Epithelial cell of esophagus (primary cell): ENCODE results near the gene SEL1L3.

ENCODE experiments used
- DNase-seq: peaks from one replicate; pipeline ENCODE4 v3.0.0; 2010; ENCODE audit warnings: low read depth
- H3K4me3 ChIP-seq: 2 replicates; pipeline ENCODE4 v1.5.1; 2011; ENCODE audit warnings: mild to moderate bottlenecking, low read length, control low read depth
- CTCF ChIP-seq: IDR thresholded peaks from 2 replicates; pipeline ENCODE4 v1.5.1; 2011; ENCODE audit warnings: low read depth, mild to moderate bottlenecking, low read length, control low read depth, inconsistent platforms; ENCODE audit not compliant: insufficient read depth; ENCODE audit errors: missing control alignments

SEL1L3 gene

GRCh38 chr4:25861951-25862410 is 807 bp downstream of the SEL1L3 start:
- peak; percentile 44 for DNase-seq
- TF ChIP-seq CTCF = no peak
- peak overlapping the region; percentile 63 for H3K4me3 ChIP-seq

- peak; percentile 79 for DNase-seq
- no peak for TF ChIP-seq CTCF
- peak overlapping the region; percentile 63 for H3K4me3 ChIP-seq
Measured at GRCh38 chr4:25861280-25861950, 1.4 kb downstream of the SEL1L3 start.

DNA sequence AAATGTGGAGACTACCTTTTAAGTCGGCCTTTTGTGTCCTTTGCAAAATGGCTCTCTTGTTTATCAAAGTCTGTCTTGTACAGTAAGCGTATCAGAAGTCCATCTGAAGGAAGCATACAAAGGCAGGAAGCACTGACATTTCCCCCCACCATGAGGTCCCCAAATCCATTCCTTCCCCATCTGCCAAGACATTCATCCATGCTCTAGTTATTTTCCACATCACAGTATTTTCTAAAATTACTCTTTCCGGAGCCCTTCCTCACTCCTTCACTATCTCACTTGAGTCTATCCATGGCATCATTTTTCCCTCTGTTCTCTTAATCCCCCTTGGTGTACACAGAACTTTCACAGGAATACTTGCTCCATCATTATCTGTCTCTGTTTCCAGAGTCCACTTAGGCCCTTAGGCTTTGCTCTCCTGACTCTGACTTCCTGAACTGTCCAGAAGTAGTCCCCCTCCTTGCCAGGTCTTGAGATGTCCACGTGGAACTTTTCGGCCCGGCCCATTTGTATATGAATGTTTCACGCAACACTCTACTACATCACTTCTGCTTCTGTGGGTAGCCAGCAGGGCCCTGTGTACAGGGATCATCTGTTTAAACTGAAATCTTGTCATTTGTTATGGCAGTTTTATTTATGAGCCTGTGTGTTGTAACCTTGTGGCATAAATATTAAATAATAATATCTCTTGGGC is 2.1 kb downstream of the SEL1L3 start:
- DNase-seq = no peak
- no peak overlapping the region for H3K4me3 ChIP-seq
- TF ChIP-seq CTCF = no peak

DNA sequence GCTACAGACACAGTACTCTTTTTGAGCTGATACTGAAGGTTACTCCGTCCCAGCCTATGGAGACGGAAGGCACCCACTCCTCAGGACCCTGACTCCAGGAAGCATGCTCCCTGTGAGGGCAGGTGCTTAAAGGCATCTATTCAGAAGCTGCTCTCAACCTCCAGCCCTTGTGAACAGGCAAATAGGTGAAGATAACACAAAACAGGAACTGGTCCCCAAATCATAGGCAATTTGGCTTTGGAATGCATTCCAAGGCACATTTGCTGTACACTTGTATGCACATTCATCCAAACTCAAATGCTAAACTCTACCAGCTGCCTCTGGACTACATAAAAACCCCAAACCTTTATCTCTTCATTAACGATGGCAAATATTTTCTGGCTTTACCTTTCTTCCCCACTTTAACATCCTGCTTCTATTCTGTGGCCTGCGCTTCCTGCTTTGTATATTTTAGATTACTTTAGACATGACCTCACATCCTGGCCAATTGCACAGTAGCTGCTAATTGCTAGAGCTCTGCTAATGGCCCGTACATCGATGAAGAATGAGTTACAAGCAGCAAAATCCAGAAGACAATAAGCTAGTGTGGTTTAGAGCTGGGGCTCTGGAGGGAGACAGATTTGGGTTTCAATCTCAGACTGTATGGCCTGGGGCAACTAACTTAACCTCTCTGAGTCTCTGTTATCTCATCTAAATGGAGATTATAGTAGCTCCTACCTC is 3.2 kb downstream of the SEL1L3 start:
- DNase-seq = no peak
- no peak overlapping the region for H3K4me3 ChIP-seq
- TF ChIP-seq CTCF = no peak

DNA sequence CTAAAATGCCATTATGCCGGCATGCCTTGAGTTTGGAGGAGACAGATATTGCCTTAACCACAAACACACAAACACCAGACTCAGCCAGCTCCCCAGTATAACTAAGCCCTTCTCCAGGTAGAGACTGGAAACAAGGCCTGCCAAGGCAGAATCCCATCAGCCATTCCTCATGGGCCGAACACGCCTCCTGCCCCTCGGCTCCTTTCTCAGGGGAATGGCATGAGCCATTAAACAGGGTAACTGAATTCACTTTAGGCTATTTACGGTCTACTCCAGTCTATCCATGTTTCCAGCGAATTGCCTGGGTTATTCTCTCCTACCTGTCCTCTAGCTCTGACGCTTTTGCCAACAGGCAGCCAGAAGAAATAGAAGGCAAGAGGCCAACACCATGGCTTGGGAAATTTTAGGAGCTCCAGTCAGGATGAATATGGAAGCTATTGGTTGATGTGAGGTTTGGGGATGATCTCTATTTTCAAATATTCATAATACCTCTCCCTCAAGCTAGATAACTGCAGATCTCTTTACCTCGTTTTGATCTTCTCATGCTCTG is 4.9 kb downstream of the SEL1L3 start:
- TF ChIP-seq CTCF = no peak
- DNase-seq = no peak
- no peak overlapping the region for H3K4me3 ChIP-seq

- no peak for DNase-seq
- no peak for TF ChIP-seq CTCF
- H3K4me3 ChIP-seq = no peak overlapping the region
Measured at GRCh38 chr4:25857403-25857802, 5.4 kb downstream of the SEL1L3 start.
